HG03354 (cell line): ENCODE results near the gene CCT7.

Source experiments
- ATAC-seq: cut with Tn5 transposase; IDR thresholded peaks from one replicate; pipeline ENCODE4 v1.9.1; 2021; ENCODE audit warnings: mild to moderate bottlenecking; ENCODE audit not compliant: unreplicated experiment, poor library complexity, severe bottlenecking

The CCT7 gene

GRCh38 chr2:73223821-73224220 is 10.3 kb upstream of the CCT7 start:
- no peak for ATAC-seq

- ATAC-seq, result no peak
Measured at GRCh38 chr2:73225513-73226360, 8.4 kb upstream of the CCT7 start.

GRCh38 chr2:73227086-73227485 is 7.0 kb upstream of the CCT7 start:
- no peak for ATAC-seq

GRCh38 chr2:73228631-73229030 is 5.5 kb upstream of the CCT7 start:
- no peak for ATAC-seq

- ATAC-seq, result peak; percentile 15
Measured at GRCh38 chr2:73232403-73233153, 1.5 kb upstream of the CCT7 start.

GRCh38 chr2:73233154-73233931 is 765 bp upstream of the CCT7 start, which contains the start of gene PRADC1:
Gene PRADC1, minus strand, starts transcription at chr2:73233239. Its CDS starts 79 bp downstream, at chr2:73233160.
- peak; percentile 90 for ATAC-seq

GRCh38 chr2:73235315-73236028 is 1.4 kb downstream of the CCT7 start:
- ATAC-seq, result no peak

- ATAC-seq, result no peak
Measured at GRCh38 chr2:73237168-73237567, 3.1 kb downstream of the CCT7 start.

GRCh38 chr2:73238149-73238548 is 4.0 kb downstream of the CCT7 start:
- ATAC-seq, result no peak

- ATAC-seq, result no peak
Measured at GRCh38 chr2:73238976-73239375, 4.9 kb downstream of the CCT7 start.

- ATAC-seq, result no peak
Measured at GRCh38 chr2:73239776-73240175, 5.7 kb downstream of the CCT7 start.

- ATAC-seq, result no peak
Measured at GRCh38 chr2:73243884-73244570, 9.9 kb downstream of the CCT7 start.

GRCh38 chr2:73244580-73244979 is 10.5 kb downstream of the CCT7 start:
- ATAC-seq, result no peak

GRCh38 chr2:73246850-73247249 is 12.7 kb downstream of the CCT7 start:
- no peak for ATAC-seq

- ATAC-seq, result no peak
Measured at GRCh38 chr2:73249636-73250035, 15.5 kb downstream of the CCT7 start.

GRCh38 chr2:73250872-73251846 is 17.1 kb downstream of the CCT7 start:
- no peak for ATAC-seq

GRCh38 chr2:73252238-73253027 is 18.3 kb downstream of the CCT7 start:
- no peak for ATAC-seq
